LNCAP (cell line): ENCODE results near the gene NFIB.

ENCODE experiments used
- TF ChIP-seq, protein P1 (sequence below): fragments of 450-650 bp; IDR thresholded peaks from 2 replicates; pipeline ENCODE4 v1.5.1; 2017; ENCODE audit warnings: mild to moderate bottlenecking

NFIB gene

DNA sequence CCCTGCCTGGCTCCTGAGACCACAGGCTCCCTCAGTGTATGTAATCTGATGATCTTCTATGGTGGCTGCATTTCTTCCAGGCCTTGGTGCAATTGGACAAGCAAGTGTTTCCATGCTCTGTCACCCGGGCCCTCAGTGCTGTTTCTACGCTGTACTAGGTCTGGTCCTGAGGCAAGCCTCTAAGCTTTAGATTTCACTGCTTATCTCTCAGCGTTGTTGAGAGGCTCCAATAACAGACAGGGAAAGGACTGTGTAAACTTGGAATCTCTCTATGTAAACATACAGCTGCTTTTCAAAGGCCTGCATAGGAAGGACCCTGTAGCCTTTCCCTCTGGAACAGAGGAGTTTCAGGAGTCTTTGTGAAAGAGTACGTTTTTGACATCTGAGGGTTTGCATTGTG, 38.6 kb upstream of the NFIB start:
- TF ChIP-seq, protein P1, sequence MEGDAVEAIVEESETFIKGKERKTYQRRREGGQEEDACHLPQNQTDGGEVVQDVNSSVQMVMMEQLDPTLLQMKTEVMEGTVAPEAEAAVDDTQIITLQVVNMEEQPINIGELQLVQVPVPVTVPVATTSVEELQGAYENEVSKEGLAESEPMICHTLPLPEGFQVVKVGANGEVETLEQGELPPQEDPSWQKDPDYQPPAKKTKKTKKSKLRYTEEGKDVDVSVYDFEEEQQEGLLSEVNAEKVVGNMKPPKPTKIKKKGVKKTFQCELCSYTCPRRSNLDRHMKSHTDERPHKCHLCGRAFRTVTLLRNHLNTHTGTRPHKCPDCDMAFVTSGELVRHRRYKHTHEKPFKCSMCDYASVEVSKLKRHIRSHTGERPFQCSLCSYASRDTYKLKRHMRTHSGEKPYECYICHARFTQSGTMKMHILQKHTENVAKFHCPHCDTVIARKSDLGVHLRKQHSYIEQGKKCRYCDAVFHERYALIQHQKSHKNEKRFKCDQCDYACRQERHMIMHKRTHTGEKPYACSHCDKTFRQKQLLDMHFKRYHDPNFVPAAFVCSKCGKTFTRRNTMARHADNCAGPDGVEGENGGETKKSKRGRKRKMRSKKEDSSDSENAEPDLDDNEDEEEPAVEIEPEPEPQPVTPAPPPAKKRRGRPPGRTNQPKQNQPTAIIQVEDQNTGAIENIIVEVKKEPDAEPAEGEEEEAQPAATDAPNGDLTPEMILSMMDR: no peak

DNA sequence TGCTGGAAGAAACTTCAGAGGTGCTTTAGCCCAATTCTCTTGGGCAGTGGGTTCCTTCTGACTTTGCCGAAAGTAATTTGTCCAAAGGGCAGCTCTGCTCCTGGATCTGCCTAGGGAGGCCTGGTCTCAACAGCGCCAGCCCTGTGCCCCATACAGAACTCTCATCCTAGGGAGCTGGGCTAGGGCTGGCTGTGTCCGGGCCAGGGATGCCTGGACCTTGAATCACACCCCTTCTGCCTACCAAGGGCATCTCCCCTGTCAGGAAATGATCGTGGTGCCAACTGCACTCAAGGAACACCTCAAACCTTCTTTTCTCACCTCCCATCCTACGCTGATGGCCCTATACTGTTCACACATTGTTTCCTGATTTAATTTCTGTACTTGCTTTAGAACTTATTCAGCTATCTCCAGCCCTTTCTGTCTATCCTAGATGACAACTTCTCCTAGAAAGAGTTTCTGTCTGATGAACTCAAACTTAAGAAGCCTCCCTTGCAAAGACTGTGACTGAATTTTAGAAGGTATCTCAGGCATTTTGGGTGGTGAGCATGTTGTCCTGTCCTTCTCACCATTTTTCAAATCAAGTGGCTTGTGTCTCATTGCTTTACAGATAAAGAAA, 37.4 kb upstream of the NFIB start:
- TF ChIP-seq, protein P1: no peak

DNA sequence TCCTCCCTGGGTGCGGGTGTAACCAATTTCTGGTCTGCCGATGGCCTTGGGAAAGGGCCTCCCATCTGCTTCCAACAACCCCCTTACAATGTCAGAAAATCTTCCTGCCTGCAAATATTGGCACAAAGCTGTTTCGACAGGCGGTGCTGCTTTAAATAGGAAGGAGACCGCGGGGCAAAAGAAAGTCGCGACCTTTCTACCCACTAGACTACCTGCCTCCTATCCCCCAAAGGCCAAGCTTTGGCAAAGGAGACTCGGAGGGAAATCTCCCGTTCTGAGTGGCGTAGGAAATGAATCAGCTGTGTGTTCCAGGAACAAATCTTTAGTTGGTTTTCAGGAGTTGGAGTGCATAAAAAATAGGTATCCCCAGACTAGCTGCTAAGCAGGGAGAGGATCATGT, 36.8 kb upstream of the NFIB start:
- TF ChIP-seq, protein P1: no peak

DNA sequence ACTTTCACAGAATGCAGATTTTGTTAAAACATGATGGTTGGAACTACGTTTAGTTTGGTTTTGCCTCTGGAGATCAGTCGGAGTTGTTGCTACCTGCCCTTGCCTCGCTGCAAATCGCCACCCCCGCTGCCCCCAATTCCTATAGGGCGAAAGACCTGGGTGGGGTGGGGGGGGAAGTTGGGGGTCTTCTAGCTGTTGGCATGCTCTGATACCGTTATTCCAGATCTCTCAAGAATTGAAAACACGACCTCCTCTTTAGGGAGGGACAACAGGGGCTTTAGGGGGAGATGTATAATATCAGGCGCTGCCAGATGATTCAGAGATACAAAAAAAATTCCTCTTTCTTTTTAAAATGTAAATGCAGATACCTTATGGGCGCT, 36.4 kb upstream of the NFIB start:
- TF ChIP-seq, protein P1: no peak

DNA sequence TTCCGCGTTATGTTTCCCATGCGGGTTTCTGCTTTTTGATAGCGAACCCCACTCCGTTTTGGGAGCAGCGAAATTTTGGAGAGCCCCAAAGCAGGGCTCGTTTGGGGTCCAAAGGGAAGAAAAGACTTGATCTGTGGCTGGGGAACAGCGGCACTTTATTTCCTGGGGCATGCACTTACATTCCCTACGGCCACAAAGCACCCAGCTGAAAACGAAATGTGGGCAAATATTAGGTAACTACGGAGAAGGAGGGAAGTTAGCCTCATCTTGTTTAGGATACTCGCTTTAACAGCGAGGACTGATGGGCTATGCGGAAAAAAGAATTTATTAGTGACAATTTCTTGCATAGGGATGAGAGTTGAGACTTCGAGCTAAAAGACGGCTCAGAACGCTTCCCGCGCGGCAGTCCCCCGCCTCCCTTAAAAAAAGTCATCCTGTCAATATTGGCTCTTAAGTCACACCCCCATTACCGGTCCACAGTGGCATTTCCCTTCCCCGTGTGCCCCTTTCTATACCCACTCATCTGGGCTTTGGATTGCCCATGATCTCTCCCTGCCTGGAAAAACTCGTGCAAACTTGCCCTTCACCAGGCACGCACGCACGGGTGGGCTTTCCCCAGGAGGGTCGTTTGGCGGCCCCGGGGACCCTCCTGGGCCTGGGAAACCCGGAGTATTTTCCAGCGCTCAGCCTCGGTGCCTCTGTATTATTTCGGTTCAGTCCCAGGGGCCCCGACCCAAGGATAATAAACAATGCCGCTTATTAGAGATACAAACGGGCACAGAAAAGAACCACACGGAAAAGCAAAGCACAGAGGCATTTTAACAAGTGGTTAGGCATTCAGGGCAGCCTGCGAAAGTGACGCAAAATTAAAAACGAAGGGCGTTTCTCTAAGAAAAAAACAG, 35.8 kb upstream of the NFIB start:
- TF ChIP-seq, protein P1: no peak

DNA sequence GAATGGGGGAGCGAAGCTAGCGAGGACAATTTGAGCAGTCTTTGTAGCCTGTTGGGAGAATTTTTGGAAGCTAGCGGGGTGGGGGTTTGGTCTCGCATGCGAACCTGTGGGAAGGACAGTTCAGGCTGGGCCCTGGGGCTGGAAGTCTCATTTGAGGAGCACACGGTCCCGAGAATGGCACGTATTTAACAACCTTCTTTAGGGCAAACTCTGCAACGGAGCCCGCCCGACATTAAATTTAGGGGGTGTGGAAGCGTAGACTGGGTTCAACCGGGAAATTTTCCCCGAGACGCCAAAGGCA, 35.2 kb upstream of the NFIB start:
- TF ChIP-seq, protein P1: no peak

DNA sequence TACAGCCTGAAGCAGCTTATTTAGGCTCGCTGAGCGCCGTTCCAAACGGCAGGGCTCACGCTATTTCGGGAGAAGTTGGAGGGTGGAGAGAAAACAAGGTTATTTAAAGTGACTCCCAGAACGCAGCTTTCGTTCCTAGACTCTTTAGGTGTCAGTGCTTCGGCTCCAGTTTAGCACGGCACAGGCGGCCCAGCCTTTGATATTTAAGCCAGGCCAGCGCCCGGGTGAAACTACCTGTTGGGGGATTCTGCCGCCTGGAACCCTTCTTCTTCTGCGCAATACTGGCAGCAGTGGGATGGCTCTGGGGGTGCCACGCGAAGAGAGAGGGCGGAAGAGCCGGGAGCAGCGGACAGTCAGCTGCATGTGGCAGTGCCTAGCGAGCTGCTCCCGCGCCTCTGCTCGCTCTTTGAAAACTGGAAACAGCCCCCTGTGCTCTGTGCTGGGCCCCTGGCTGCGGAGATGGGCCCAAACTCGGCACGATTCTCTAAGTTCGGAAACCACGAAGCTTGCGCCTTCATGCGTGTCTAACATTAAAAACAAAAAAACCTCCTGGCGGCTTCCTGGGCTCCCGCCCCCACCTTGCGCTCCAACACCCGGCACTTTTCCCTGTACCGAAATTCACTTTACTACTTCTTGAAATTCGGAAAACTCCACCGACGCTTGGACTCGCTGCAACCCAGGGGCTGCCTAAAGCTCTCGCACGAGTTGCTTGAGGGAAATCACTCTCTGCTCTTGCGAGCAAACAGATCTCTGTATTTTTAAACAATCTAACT, 34.6 kb upstream of the NFIB start:
- TF ChIP-seq, protein P1: no peak
